Keratinocyte (primary cell): Measurements from ENCODE around the gene HMCES. TPM values are rescaled to one million over a fixed set of nuclear protein-coding genes. Genes with fewer than 3 reads are reported as not detected.

Source experiments
- DNase-seq: peaks from one replicate; pipeline ENCODE4 v3.0.0-alpha.2; 2011; ENCODE audit warnings: low read depth, missing footprints, low spot score
- FAIRE-seq: peaks from 2 replicates; lab custom pipeline; 2011; peaks lifted over from hg19 to GRCh38; lab: Jason Lieb, UNC
- H2AFZ ChIP-seq: 2 replicates; pipeline ENCODE4 v1.6.0; 2012; ENCODE audit warnings: low read length, control low read depth, inconsistent platforms; ENCODE audit not compliant: control insufficient read depth
- H3K27ac ChIP-seq: 2 replicates; pipeline ENCODE4 v1.5.1; 2011; ENCODE audit warnings: low read length; ENCODE audit not compliant: control insufficient read depth, insufficient read depth
- H3K27me3 ChIP-seq: 3 replicates; pipeline ENCODE4 v1.6.0; 2011; ENCODE audit warnings: low read length; ENCODE audit not compliant: control insufficient read depth, insufficient read depth; ENCODE audit errors: extremely low read depth
- H3K36me3 ChIP-seq, 2 experiments: 2 replicates in 1 of 2; 3 replicates in 1 of 2; pipeline ENCODE4 v1.5.1; 2011; ENCODE audit warnings: low read length in 2 of 2, mild to moderate bottlenecking in 1 of 2; ENCODE audit not compliant: control insufficient read depth in 2 of 2, insufficient read depth in 2 of 2; ENCODE audit errors: extremely low read depth in 1 of 2
- H3K4me1 ChIP-seq: 3 replicates; pipeline ENCODE4 v1.5.1; 2011; ENCODE audit warnings: low read length; ENCODE audit not compliant: control insufficient read depth, insufficient read depth; ENCODE audit errors: extremely low read depth
- H3K4me2 ChIP-seq: 3 replicates; pipeline ENCODE4 v1.6.0; 2011; ENCODE audit warnings: low read depth, low read length; ENCODE audit not compliant: control insufficient read depth, insufficient read depth; ENCODE audit errors: extremely low read depth
- H3K4me3 ChIP-seq, 3 experiments: fragments of 200-600 bp in 1 of 3; sonication (generic) in 1 of 3; 2 replicates in 2 of 3; 3 replicates in 1 of 3; pipeline ENCODE4 v1.5.1; 2011 to 2016; ENCODE audit warnings: low read length in 3 of 3, mild to moderate bottlenecking in 3 of 3, control low read depth in 2 of 3, inconsistent platforms in 1 of 3, low read depth in 1 of 3, mixed read lengths in 1 of 3, mixed run types in 1 of 3, moderate library complexity in 1 of 3; ENCODE audit not compliant: control insufficient read depth in 2 of 3, insufficient read depth in 2 of 3; ENCODE audit errors: extremely low read depth in 1 of 3
- H3K79me2 ChIP-seq: 2 replicates; pipeline ENCODE4 v1.6.0; 2012; ENCODE audit warnings: low read length; ENCODE audit not compliant: control insufficient read depth, insufficient read depth
- H3K9ac ChIP-seq: 3 replicates; pipeline ENCODE4 v1.6.0; 2011; ENCODE audit warnings: low read length; ENCODE audit not compliant: control insufficient read depth, insufficient read depth; ENCODE audit errors: extremely low read depth
- H3K9me1 ChIP-seq: 3 replicates; pipeline ENCODE4 v1.6.0; 2011; ENCODE audit warnings: low read length; ENCODE audit not compliant: control insufficient read depth, insufficient read depth; ENCODE audit errors: extremely low read depth
- H3K9me3 ChIP-seq: 2 replicates; pipeline ENCODE4 v1.5.1; 2012; ENCODE audit warnings: low read depth, low read length; ENCODE audit not compliant: control insufficient read depth
- H4K20me1 ChIP-seq: 3 replicates; pipeline ENCODE4 v1.6.0; 2011; ENCODE audit warnings: low read length; ENCODE audit not compliant: control insufficient read depth, insufficient read depth; ENCODE audit errors: extremely low read depth
- CTCF ChIP-seq, 3 experiments: IDR thresholded peaks in 1 of 3; conservative IDR thresholded peaks in 1 of 3; optimal IDR thresholded peaks in 1 of 3; 2 replicates in 2 of 3; 3 replicates in 1 of 3; pipeline versions ENCODE3 to v1.5.1; 2011; ENCODE audit warnings: low read length in 3 of 3, mild to moderate bottlenecking in 3 of 3, moderate library complexity in 2 of 3, control low read depth in 1 of 3, inconsistent platforms in 1 of 3; ENCODE audit not compliant: insufficient read depth in 2 of 3; ENCODE audit errors: extremely low read depth in 1 of 3
- EZH2 ChIP-seq: IDR thresholded peaks from one replicate; pipeline ENCODE4 v1.6.1; 2012; ENCODE audit warnings: inconsistent platforms, mild to moderate bottlenecking, low read length, moderate library complexity
- dilution Hi-C: fragments of 300-500 bp; cut with MboI; formaldehyde crosslinking; loops from one replicate; pipeline ENCODE4 v1.7.0; 2020; ENCODE audit warnings: low sequenced_read_pairs; ENCODE audit not compliant: extremely low pct_ligation_motif_present
- polyA plus RNA-seq, 5 experiments: library from polyadenylated mRNA; depleted of rRNA in 3 of 5; stranded (reverse) in 3 of 5; stranded (forward) in 1 of 5; unstranded in 1 of 5; fragments of >200 nt; gene quantifications; 1 replicate in 1 of 5; 2 replicates in 3 of 5; 3 replicates in 1 of 5; pipeline versions ENCODE4 v1.2.1 to v1.2.3, GENCODE V29; 2011 to 2012; ENCODE audit warnings: missing spikeins in 2 of 5, low read depth in 1 of 5, low replicate concordance in 1 of 5

Gene HMCES
- polyA plus RNA-seq, 1 donor (not counting 4 experiments of a cell fraction or from before 2014, with no cell fraction given): 54.6 TPM

- Histone ChIP-seq H3K4me2 (no peak overlapping the region), H3K9me3 (no peaks in the 10 kb centered on the region), H3K4me1 (no peaks in the 10 kb centered on the region), H3K4me3 (no peak overlapping the region), H4K20me1 (no peaks in the 10 kb centered on the region), H3K27ac (no peak overlapping the region), H3K27me3 (peaks cover 6% of the 10 kb centered on the region), H3K36me3 (no peaks in the 10 kb centered on the region), H2AFZ (no peak overlapping the region), H3K79me2 (no peaks in the 10 kb centered on the region), H3K9ac (no peak overlapping the region), H3K9me1 (no peaks in the 10 kb centered on the region)
- DNase-seq (no peak), FAIRE-seq (no peak)
- dilution Hi-C loops: no loop called here
- TF ChIP-seq EZH2: no peak
- no peak for TF ChIP-seq CTCF (optimal IDR thresholded peaks at IDR 0.05 in 1 of 3, IDR thresholded peaks at IDR 0.05 in 1 of 3, conservative IDR thresholded peaks at IDR 0.05 in 1 of 3; ENCODE audit: extremely low read depth in 1 of 3, insufficient read depth in 2 of 3, low read length in 3 of 3)
Observed at GRCh38 chr3:129329858-129330257, 51.2 kb downstream of the HMCES start.

- no peaks in the 10 kb centered on the region for H3K4me1 ChIP-seq
- H3K4me3 ChIP-seq: no peak overlapping the region
- dilution Hi-C loops: no loop called here
- H3K27ac ChIP-seq: no peak overlapping the region
- no peaks in the 10 kb centered on the region for H3K9me1 ChIP-seq
- DNase-seq (no peak), FAIRE-seq (no peak)
- no peak for TF ChIP-seq EZH2
- no peak for TF ChIP-seq CTCF (optimal IDR thresholded peaks at IDR 0.05 in 1 of 3, IDR thresholded peaks at IDR 0.05 in 1 of 3, conservative IDR thresholded peaks at IDR 0.05 in 1 of 3; ENCODE audit: extremely low read depth in 1 of 3, insufficient read depth in 2 of 3, low read length in 3 of 3)
- no peak overlapping the region for H3K9ac ChIP-seq
- H3K4me2 ChIP-seq: no peak overlapping the region
- H3K36me3 ChIP-seq: no peaks in the 10 kb centered on the region
- H3K27me3 ChIP-seq: peaks cover 6% of the 10 kb centered on the region
- H4K20me1 ChIP-seq: no peaks in the 10 kb centered on the region
- H3K9me3 ChIP-seq: no peaks in the 10 kb centered on the region
- H3K79me2 ChIP-seq: no peaks in the 10 kb centered on the region
- no peak overlapping the region for H2AFZ ChIP-seq
Observed at GRCh38 chr3:129330409-129330808, 51.7 kb downstream of the HMCES start.
